ENCODE measurements around the gene RBFOX2. TPM values are rescaled to one million over a fixed set of nuclear protein-coding genes. Genes with fewer than 3 reads are reported as not detected.

Gene RBFOX2
- total RNA-seq, 2 experiments from 2014 or later: 3.7 to 4.7 TPM

- Mint-ChIP-seq H3K27me3 (no peaks in the 10 kb centered on the region), H3K27ac (no peak overlapping the region), H3K9me3 (no peaks in the 10 kb centered on the region), H3K36me3 (no peaks in the 10 kb centered on the region), H3K4me3 (no peak overlapping the region), H3K4me1 (peaks cover 5% of the 10 kb centered on the region)
- peak; percentile 17 for DNase-seq
Measured at GRCh38 chr22:35921777-35922176, 106.8 kb downstream of the RBFOX2 start.

- no peak overlapping the region for H3K4me3 Mint-ChIP-seq
- H3K27me3 Mint-ChIP-seq: no peaks in the 10 kb centered on the region
- DNase-seq: no peak
- H3K27ac Mint-ChIP-seq: no peak overlapping the region
- no peaks in the 10 kb centered on the region for H3K36me3 Mint-ChIP-seq
- no peaks in the 10 kb centered on the region for H3K9me3 Mint-ChIP-seq
- peaks cover 5% of the 10 kb centered on the region for H3K4me1 Mint-ChIP-seq
Measured at GRCh38 chr22:35921044-35921443, 107.6 kb downstream of the RBFOX2 start.

GRCh38 chr22:35919002-35919542 lies 109.6 kb downstream of the RBFOX2 start:
- Mint-ChIP-seq H3K27me3 (peaks cover 7% of the 10 kb centered on the region), H3K4me1 (peaks cover 17% of the 10 kb centered on the region), H3K9me3 (no peaks in the 10 kb centered on the region), H3K36me3 (no peaks in the 10 kb centered on the region), H3K4me3 (no peak overlapping the region), H3K27ac (no peak overlapping the region)
- DNase-seq: no peak

- Mint-ChIP-seq H3K4me3 (no peak overlapping the region), H3K36me3 (no peaks in the 10 kb centered on the region), H3K27ac (no peak overlapping the region), H3K9me3 (no peaks in the 10 kb centered on the region), H3K4me1 (peaks cover 17% of the 10 kb centered on the region), H3K27me3 (peaks cover 12% of the 10 kb centered on the region)
- no peak for DNase-seq
Measured at GRCh38 chr22:35918456-35918855, 110.2 kb downstream of the RBFOX2 start.

- Mint-ChIP-seq H3K27me3 (peaks cover 12% of the 10 kb centered on the region), H3K9me3 (no peaks in the 10 kb centered on the region), H3K4me3 (no peak overlapping the region), H3K27ac (no peak overlapping the region), H3K36me3 (no peaks in the 10 kb centered on the region), H3K4me1 (peaks cover 17% of the 10 kb centered on the region)
- no peak for DNase-seq
Measured at GRCh38 chr22:35917651-35918050, 111.0 kb downstream of the RBFOX2 start.

- H3K27ac Mint-ChIP-seq: no peak overlapping the region
Measured at GRCh38 chr22:35915477-35916013, 113.1 kb downstream of the RBFOX2 start.

GRCh38 chr22:35914665-35915476 lies 113.8 kb downstream of the RBFOX2 start:
- no peaks in the 10 kb centered on the region for H3K36me3 Mint-ChIP-seq
- H3K4me3 Mint-ChIP-seq: peak overlapping the region; percentile 16
- peaks cover 12% of the 10 kb centered on the region for H3K27me3 Mint-ChIP-seq
- peaks cover 12% of the 10 kb centered on the region for H3K4me1 Mint-ChIP-seq
- H3K9me3 Mint-ChIP-seq: no peaks in the 10 kb centered on the region
- no peak overlapping the region for H3K27ac Mint-ChIP-seq
- no peak for DNase-seq

More at GRCh38 chr22:35915477-35916013, 113.1 kb downstream of the RBFOX2 start:
- DNase-seq: no peak
- Mint-ChIP-seq H3K4me3 (no peak overlapping the region), H3K36me3 (no peaks in the 10 kb centered on the region), H3K4me1 (peaks cover 12% of the 10 kb centered on the region), H3K9me3 (no peaks in the 10 kb centered on the region), H3K27me3 (peaks cover 12% of the 10 kb centered on the region)

- peak overlapping the region; percentile 16 for H3K4me3 Mint-ChIP-seq
- H3K27ac Mint-ChIP-seq: no peak overlapping the region
- H3K9me3 Mint-ChIP-seq: no peaks in the 10 kb centered on the region
- DNase-seq: no peak
- H3K4me1 Mint-ChIP-seq: peaks cover 12% of the 10 kb centered on the region
- no peaks in the 10 kb centered on the region for H3K36me3 Mint-ChIP-seq
- H3K27me3 Mint-ChIP-seq: peaks cover 12% of the 10 kb centered on the region
Measured at GRCh38 chr22:35914357-35914664, 114.3 kb downstream of the RBFOX2 start.

GRCh38 chr22:35913925-35914324 lies 114.7 kb downstream of the RBFOX2 start:
- Mint-ChIP-seq H3K27ac (no peak overlapping the region), H3K9me3 (no peaks in the 10 kb centered on the region), H3K4me3 (no peak overlapping the region), H3K27me3 (peaks cover 12% of the 10 kb centered on the region), H3K36me3 (no peaks in the 10 kb centered on the region), H3K4me1 (peaks cover 12% of the 10 kb centered on the region)
- no peak for DNase-seq

GRCh38 chr22:35912658-35913057 lies 116.0 kb downstream of the RBFOX2 start:
- no peaks in the 10 kb centered on the region for H3K36me3 Mint-ChIP-seq
- H3K9me3 Mint-ChIP-seq: no peaks in the 10 kb centered on the region
- H3K27me3 Mint-ChIP-seq: peaks cover 12% of the 10 kb centered on the region
- DNase-seq: no peak
- H3K4me1 Mint-ChIP-seq: peaks cover 12% of the 10 kb centered on the region
- no peak overlapping the region for H3K27ac Mint-ChIP-seq
- no peak overlapping the region for H3K4me3 Mint-ChIP-seq

- Mint-ChIP-seq H3K4me3 (no peak overlapping the region), H3K4me1 (peaks cover 12% of the 10 kb centered on the region), H3K36me3 (no peaks in the 10 kb centered on the region), H3K27me3 (peaks cover 12% of the 10 kb centered on the region), H3K9me3 (no peaks in the 10 kb centered on the region), H3K27ac (no peak overlapping the region)
- no peak for DNase-seq
Measured at GRCh38 chr22:35911877-35912276, 116.7 kb downstream of the RBFOX2 start.

- Mint-ChIP-seq H3K36me3 (no peaks in the 10 kb centered on the region), H3K4me3 (no peak overlapping the region), H3K27ac (no peak overlapping the region), H3K4me1 (peaks cover 12% of the 10 kb centered on the region), H3K27me3 (peaks cover 12% of the 10 kb centered on the region), H3K9me3 (no peaks in the 10 kb centered on the region)
- DNase-seq: no peak
Measured at GRCh38 chr22:35910926-35911325, 117.7 kb downstream of the RBFOX2 start.

- no peak for DNase-seq
- H3K36me3 Mint-ChIP-seq: no peaks in the 10 kb centered on the region
- peaks cover 6% of the 10 kb centered on the region for H3K4me1 Mint-ChIP-seq
- H3K27me3 Mint-ChIP-seq: peaks cover 12% of the 10 kb centered on the region
- H3K4me3 Mint-ChIP-seq: no peak overlapping the region
- no peaks in the 10 kb centered on the region for H3K9me3 Mint-ChIP-seq
- H3K27ac Mint-ChIP-seq: no peak overlapping the region
Measured at GRCh38 chr22:35910003-35910769, 118.4 kb downstream of the RBFOX2 start.

GRCh38 chr22:35905894-35906293 lies 122.7 kb downstream of the RBFOX2 start:
- Mint-ChIP-seq H3K4me3 (no peak overlapping the region), H3K27ac (no peak overlapping the region), H3K36me3 (no peaks in the 10 kb centered on the region), H3K27me3 (peaks cover 4% of the 10 kb centered on the region), H3K4me1 (peaks cover 4% of the 10 kb centered on the region), H3K9me3 (no peaks in the 10 kb centered on the region)
- no peak for DNase-seq

GRCh38 chr22:35904752-35905151 lies 123.9 kb downstream of the RBFOX2 start:
- H3K27ac Mint-ChIP-seq: no peak overlapping the region
- no peaks in the 10 kb centered on the region for H3K9me3 Mint-ChIP-seq
- H3K4me3 Mint-ChIP-seq: no peak overlapping the region
- DNase-seq: no peak
- H3K4me1 Mint-ChIP-seq: peaks cover 13% of the 10 kb centered on the region
- H3K36me3 Mint-ChIP-seq: no peaks in the 10 kb centered on the region
- peaks cover 4% of the 10 kb centered on the region for H3K27me3 Mint-ChIP-seq

All from activated naive CD8-positive, alpha-beta T cell treated with anti-CD3 and anti-CD28 coated beads for 36 hours (primary cell).